ENCODE measurements around the gene RPP25.

The RPP25 gene, protein sequence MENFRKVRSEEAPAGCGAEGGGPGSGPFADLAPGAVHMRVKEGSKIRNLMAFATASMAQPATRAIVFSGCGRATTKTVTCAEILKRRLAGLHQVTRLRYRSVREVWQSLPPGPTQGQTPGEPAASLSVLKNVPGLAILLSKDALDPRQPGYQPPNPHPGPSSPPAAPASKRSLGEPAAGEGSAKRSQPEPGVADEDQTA

GRCh38 chr15:74956648-74957475 lies at the start of gene RPP25:
RPP25 (minus strand) TSS chr15:74956772; CDS start chr15:74956583, 189 bp downstream.
- DNase-seq, result peak in 45 of 58 donors; percentile 12 to 72 (median 47)

- no peak for DNase-seq
Measured at GRCh38 chr15:75002398-75002797, 45.8 kb upstream of the RPP25 start.

DNA sequence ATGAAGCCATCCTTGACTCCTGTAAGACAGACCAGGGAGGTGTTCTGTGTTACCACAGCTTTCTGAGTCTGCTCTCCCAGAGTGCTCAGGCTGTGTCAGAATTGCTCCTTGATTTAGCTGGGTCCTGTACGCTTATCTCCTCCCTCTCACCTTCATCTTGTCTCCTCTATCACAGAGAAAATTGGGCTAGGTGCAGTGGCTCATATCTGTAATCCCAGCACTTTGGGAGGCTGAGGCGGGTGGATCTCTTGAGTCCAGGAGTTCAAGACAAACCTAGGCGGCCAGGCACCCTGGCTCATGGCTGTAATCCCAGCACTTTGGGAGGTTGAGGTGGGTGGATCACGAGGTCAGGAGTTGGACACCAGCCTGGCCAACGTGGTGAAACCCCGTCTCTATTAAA lies 44.7 kb upstream of the RPP25 start:
- no peak for DNase-seq

DNA sequence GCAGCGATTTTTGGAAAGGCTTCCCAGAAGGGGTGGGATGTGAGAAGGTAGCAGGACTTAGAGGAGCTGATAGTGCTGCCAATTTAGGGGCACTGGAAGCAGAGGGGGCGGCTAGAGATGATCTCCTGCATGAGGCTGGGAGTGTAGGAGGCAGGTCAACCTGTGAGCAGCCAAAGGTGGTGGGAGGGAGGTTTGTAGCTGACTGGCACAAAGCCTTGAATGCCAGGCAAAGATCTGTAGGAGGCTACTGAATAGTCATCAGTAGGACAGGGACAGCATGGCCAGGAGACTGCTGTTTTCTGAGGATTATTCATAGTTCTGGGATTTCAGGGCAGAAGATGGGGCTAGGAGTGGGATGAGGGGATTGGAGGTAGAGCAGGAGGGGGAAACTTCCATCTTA lies 41.0 kb upstream of the RPP25 start:
- no peak for DNase-seq

- no peak for DNase-seq
Measured at GRCh38 chr15:74997141-74997540, 40.6 kb upstream of the RPP25 start.

- DNase-seq, result peak in 50 of 58 donors; percentile 9 to 65 (median 44)
Measured at GRCh38 chr15:74995779-74996765, 39.5 kb upstream of the RPP25 start.

DNA sequence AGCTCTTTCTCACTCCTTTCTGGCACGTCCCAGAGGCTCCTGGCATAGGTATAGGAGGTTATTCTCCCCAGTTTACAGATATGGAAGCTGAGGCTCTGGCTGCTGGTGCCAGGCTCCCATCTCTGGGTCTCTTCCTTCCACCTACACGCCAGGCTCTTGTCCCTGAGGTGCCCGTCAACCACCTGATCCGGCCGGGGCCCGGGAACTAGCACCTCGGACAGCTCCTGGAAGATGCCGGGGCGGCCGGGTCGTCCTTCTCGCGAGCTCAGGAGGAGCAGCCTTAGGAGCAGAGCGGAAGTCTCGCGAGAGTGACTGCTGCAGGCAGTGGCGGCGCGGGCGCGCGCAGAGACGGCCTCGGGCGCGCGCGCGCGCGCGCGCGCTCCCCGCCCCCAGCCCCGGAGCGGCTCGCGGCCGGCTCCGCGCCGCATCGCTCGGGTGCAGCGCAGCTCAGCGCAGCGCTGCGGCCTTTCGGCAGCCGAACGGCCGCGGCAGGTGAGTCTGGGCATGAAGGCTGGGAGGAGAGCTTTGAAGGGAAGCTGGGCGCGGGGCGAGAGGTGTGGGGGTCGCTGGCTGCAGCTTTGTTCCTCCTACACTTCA lies 38.7 kb upstream of the RPP25 start, which contains the start of gene SCAMP5:
Gene SCAMP5 (plus strand): TSS at position 382 of the 597 bp plus-strand sequence. CDS start 16,277 bp downstream, outside the sequence.
- peak; percentile 38 to 98 (median 90) for DNase-seq

GRCh38 chr15:74994685-74995084 lies 38.1 kb upstream of the RPP25 start:
- no peak for DNase-seq

GRCh38 chr15:74994236-74994635 lies 37.7 kb upstream of the RPP25 start:
- peak in 35 of 58 donors; percentile 4 to 71 (median 32) for DNase-seq

- no peak for DNase-seq
Measured at GRCh38 chr15:74992619-74993018, 36.0 kb upstream of the RPP25 start.

DNA sequence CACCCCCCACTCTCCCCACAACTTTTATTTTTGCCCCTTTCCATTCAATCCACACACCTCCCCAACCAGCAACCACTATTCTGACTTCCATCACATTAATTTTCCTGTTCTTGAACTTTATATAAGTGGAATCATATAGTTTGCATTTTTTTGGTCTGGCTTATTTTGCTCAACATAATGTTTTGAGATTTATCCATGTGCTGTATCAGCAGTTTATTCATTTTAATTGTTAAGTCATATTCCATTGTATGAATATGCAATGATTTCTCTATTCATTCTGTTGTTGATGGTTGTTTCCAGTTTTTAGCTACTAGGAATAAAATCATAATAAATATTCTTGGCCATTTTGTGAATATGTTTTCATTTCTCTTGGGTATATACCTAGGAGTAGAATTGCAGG lies 33.0 kb upstream of the RPP25 start:
- no peak for DNase-seq

DNA sequence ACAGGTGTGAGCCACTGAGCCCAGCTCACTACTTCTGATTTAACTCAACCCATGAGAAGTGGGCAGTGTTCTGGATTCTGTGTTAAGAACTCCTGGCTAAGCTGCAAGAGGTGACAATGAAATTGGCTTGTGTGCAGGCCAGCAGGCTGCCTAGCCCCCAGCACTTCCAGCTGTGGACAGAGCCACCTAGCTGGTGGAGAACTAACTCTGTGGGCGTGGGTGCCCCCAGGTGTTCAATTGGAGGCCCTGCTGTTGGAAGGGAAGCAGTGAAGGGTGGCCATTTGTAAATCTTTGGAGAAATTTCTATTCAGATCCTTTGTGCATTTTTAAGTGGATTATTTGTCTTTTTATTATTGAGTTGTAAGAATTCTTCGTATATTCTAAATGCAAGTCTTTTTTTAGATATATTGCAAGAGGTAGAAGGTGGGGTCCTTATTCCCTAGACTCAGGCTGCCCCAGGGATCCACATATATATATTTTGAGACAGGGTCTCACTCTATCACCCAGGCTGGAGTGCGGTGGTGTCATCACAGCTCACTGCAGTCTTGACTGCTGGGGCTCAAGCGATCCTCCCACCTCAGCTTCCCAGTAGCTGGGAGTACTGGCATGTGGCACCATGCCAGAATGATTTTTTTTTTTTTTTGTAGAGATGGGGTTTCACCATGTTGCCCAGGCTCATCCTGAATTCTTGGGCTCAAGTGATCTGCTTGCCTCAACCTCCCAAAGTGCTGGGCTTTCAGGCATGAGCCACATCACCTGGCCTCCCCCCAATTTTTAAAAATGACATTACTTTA lies 31.6 kb upstream of the RPP25 start:
- DNase-seq, result peak in 2 of 58 donors; percentile 5 to 11

DNA sequence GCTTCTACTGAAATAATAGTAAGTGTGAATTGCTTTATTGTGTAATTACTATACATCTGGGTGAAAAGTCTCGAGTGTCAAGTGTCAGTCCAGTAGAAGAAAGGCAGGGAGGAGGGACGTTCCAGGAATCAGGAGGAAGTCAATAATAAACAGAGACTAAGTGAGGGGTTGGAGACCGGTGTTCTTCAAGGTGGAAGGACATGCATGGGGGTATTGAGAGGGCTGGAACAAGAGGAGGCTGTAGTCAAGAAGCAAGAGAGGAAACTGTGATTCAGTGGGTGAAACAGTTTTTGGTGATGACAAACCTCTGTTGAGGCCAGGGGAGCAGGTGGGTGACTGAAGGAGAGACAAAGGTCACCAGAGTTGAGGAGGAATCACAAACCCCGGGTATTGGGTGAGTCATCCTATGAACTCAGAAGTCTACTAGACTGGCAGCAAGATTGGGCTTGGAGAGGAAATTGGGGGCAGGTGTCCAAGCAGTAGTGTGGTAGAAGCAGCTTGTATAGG lies 27.2 kb upstream of the RPP25 start:
- DNase-seq, result no peak

GRCh38 chr15:74982183-74982582 lies 25.6 kb upstream of the RPP25 start:
- DNase-seq, result no peak

DNA sequence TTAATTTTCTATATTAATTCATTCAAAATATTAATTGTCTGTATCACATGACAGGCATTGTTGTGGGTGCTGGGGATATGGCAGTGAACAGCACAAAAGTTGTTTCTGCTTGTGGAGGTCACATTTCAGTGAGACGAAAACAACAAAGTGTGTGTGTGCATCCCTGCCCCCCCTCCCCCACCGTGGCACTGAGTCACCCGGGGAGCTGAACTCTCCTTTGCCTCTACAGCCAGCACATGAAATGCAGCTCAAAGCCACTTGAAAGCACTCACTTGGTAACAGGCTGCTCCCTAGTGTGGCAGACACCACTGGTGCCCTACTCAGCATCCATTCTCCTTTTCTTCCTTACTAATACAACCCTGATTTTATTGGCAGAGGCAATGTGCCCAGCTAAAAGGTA lies 21.9 kb upstream of the RPP25 start:
- peak in 16 of 58 donors; percentile 4 to 70 (median 28) for DNase-seq

DNA sequence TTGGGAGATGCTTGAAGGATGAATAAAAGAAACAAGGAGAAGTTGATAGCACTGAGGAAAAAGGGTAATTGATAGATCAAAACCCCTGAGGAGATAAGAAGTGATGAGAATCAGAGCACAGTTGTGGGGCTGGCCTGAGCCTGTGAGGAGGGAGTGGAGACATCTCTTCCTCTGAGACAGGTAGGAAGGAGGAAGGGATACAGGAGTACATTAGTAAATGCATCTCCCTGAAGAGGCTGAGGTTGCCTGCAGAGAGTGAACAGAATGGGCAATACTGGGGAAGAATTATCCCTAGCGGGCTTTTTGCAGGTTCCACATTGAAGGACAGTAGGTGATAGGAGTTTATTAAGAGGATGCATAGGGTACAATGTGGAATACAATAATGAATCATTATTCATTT lies 21.5 kb upstream of the RPP25 start:
- DNase-seq, result no peak

DNA sequence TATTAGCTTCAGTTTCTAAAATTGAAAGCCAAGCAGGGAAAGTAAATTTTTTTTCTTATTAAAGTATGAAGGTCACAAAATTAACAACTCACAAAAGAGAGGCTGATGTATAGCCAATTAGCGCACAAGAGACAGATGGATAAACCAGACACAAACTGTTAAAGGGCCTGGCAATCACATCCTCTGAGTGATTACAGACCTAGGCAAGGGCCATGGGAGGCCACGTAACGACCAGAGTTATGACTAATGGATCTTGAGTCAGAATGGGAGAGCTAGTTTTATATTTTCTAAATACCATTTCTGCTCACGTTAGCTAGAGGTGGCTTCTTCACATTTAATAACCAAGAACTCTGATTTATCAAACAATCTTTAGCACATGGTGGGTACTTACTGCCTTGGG lies 21.0 kb upstream of the RPP25 start:
- no peak for DNase-seq

- no peak for DNase-seq
Measured at GRCh38 chr15:74976159-74976558, 19.6 kb upstream of the RPP25 start.

DNA sequence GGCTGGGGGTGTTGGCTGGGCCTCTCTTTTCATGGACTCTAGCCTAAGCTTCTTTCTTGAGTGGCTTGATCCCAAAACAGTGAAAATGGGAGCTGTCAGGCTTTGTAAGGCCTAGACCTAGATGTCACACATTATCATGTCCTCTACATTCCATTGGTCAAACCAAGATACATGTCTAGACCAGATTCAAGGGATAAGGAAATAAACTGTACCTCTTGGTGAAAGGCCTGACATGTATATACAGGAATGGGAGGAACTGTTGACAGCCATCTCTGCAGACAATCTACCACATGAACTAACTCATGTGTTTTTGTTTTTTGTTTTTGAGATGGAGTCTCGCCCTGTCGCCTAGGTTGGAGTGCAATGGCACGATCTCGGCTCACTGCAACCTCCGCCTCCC lies 11.1 kb upstream of the RPP25 start:
- DNase-seq, result no peak

GRCh38 chr15:74964794-74965193 lies 8.2 kb upstream of the RPP25 start:
- DNase-seq, result peak in 5 of 58 donors; percentile 2 to 18 (median 12)

All from anterior cingulate cortex (tissue), 58 donors.